GM12801 (cell line): ENCODE data around the gene RBFOX2.

Experiments
- CTCF ChIP-seq: IDR thresholded peaks from one replicate; pipeline ENCODE4 v1.5.1; 2011; ENCODE audit warnings: control low read depth; ENCODE audit not compliant: insufficient read length; ENCODE audit errors: extremely low read depth

RBFOX2 gene

DNA sequence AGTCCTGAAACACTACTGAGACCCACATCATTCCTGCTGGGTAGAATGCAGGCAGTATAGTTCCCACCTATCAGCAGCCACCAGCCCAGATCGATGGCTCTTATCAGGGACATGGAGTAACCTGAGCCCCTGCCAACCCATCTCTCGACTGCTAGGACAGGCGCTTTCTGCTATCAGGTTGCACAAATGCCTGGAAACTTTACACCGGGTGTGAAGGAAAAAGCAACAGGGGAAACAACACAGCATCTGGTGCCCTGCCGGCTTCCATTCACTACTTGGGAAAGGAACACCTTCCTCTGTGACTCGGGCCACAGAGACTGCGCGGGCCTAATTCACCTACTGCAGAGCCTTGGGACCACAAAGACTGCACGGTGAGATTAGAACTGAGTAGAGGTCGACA, 18.5 kb downstream of the RBFOX2 start:
- no peak for TF ChIP-seq CTCF

- TF ChIP-seq CTCF, result no peak
Observed at GRCh38 chr22:36009085-36009484, 19.5 kb downstream of the RBFOX2 start.

DNA sequence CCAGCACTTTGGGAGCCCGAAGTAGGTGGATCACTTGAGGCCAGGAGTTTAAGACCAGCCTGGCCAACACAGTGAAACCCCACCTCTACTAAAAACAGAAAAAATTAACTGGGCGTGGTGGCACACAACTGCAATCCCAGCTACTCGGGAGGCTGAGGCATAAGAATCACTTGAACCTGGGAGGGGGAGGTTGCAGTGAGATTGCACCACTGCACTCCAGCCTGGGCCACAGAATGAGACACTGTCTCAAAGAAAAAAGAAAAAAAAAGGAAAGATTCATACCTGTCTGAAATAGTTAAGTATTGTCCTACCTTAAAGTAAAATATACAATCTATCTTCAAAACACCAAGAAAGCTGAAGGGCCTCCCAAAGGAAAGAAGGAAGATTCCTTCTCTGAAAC, 20.1 kb downstream of the RBFOX2 start:
- no peak for TF ChIP-seq CTCF

DNA sequence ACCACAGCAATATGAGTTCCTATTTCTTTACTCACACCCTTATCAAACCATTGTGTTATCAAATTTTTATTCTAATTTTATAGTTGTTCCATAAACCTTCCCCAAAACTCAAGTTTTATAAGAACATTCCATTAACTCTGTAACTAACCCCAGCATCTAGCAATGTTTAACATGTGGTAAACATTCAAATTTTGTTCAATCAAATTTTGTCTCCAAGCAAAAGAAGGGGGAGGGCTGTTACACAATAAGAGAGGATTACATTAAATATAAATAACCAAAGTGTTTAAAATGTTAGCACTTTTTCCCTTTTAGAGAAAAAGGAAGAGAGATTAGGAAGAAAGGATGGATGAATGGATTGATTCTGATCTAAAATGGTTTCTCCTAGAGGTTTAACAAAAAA, 20.5 kb downstream of the RBFOX2 start:
- no peak for TF ChIP-seq CTCF

- no peak for TF ChIP-seq CTCF
Observed at GRCh38 chr22:36003972-36004674, 24.5 kb downstream of the RBFOX2 start.

DNA sequence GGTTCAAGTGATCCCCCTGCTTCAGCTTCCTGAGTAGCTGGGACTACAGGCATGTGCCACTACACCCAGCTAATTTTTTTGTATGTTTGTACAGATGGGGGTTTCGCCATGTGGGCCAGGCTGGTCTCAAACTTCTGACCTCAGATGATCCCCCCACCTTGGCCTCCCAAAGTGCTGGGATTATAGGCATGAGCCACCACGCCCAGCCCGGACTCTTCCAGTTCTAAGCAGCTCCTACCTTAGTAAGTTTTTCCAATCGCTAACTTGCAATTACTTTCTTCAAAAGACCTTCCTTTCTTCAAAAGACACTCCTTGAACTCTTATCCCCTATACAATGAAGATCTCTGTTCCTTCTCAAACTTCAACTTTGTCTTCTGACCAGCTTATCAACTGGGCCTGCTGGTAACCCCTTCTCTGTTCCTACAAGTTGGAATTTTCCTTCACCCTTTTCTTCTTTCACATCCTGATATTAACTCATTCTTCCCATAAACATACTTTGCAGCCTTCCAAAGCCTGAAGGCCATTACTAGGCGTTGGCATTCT, 25.8 kb downstream of the RBFOX2 start:
- no peak for TF ChIP-seq CTCF

DNA sequence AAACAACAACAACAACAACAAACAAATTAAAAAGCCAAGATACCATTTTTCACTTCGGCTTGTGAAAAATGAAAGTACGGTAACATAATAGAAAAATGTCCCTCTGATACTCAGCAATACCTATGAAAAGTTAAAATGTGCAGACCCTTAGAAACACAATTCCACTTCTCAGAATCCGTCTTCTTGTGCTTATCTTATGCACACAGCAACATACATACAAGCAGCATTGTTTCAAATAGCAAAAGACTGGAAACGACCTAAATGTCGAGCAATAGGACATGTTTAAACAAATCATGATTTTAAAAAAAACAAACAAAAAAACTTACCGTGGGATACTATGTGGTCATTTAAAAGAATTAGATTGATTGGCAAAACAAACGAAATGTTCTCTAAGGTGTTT, 26.5 kb downstream of the RBFOX2 start:
- TF ChIP-seq CTCF, result no peak
